SK-N-SH treated with all-trans-retinoic acid at 6 μM for 48 hours (cell line): ENCODE results near the gene PTPRS.

ENCODE experiments used
- ARNTL ChIP-seq: fragments of 450-650 bp; formaldehyde crosslinking; IDR thresholded peaks from 2 replicates; pipeline ENCODE4 v1.5.0; 2020; ENCODE audit warnings: low read depth, mild to moderate bottlenecking, moderate library complexity, borderline replicate concordance
- BACH2 ChIP-seq: fragments of 250-450 bp; sonication (Bioruptor Pico); IDR thresholded peaks from 2 replicates; pipeline ENCODE4 v1.9.0; 2021; ENCODE audit warnings: mild to moderate bottlenecking, borderline replicate concordance
- ESRRG ChIP-seq: fragments of 250-450 bp; sonication (Bioruptor Pico); IDR thresholded peaks from 2 replicates; pipeline ENCODE4 v1.6.1; 2021; ENCODE audit warnings: mild to moderate bottlenecking
- RARB ChIP-seq: fragments of 250-450 bp; sonication (Bioruptor Pico); IDR thresholded peaks from 2 replicates; pipeline ENCODE4 v1.8.0; 2021; ENCODE audit warnings: mild to moderate bottlenecking, moderate library complexity
- TOX ChIP-seq: fragments of 250-450 bp; sonication (Bioruptor Pico); IDR thresholded peaks from 2 replicates; pipeline ENCODE4 v1.8.0; 2021; ENCODE audit warnings: mild to moderate bottlenecking, moderate library complexity, borderline replicate concordance
- ZC3H10 ChIP-seq: fragments of 250-450 bp; sonication (Bioruptor Pico); IDR thresholded peaks from 2 replicates; pipeline ENCODE4 v1.5.1; 2021; ENCODE audit warnings: mild to moderate bottlenecking, moderate library complexity
- ZFP3 ChIP-seq: fragments of 250-450 bp; sonication (Bioruptor Pico); IDR thresholded peaks from 2 replicates; pipeline ENCODE4 v1.5.0; 2020; ENCODE audit warnings: mild to moderate bottlenecking, moderate library complexity
- ZFP30 ChIP-seq: fragments of 450-650 bp; formaldehyde crosslinking; IDR thresholded peaks from 2 replicates; pipeline ENCODE4 v1.5.0; 2022; ENCODE audit warnings: mild to moderate bottlenecking, moderate library complexity
- ZNF70 ChIP-seq: fragments of 450-650 bp; formaldehyde crosslinking; IDR thresholded peaks from 2 replicates; pipeline ENCODE4 v1.5.0; 2020; ENCODE audit warnings: mild to moderate bottlenecking, moderate library complexity
- TF ChIP-seq, protein P1 (sequence below): fragments of 250-450 bp; sonication (Bioruptor Pico); IDR thresholded peaks from 2 replicates; pipeline ENCODE4 v1.8.0; 2020; ENCODE audit warnings: mild to moderate bottlenecking, moderate library complexity, borderline replicate concordance
- TF ChIP-seq, protein P2 (sequence below): fragments of 250-450 bp; sonication (Bioruptor Pico); IDR thresholded peaks from 2 replicates; pipeline ENCODE4 v1.5.1; 2021; ENCODE audit warnings: mild to moderate bottlenecking, moderate library complexity
- TF ChIP-seq, protein P3 (sequence below): fragments of 250-450 bp; sonication (Bioruptor Pico); IDR thresholded peaks from 2 replicates; pipeline ENCODE4 v1.8.0; 2021; ENCODE audit warnings: low read depth, mild to moderate bottlenecking, moderate library complexity, borderline replicate concordance
- TF ChIP-seq, protein P4 (sequence below): fragments of 250-450 bp; sonication (Bioruptor Pico); IDR thresholded peaks from 2 replicates; pipeline ENCODE4 v1.5.1; 2020; ENCODE audit warnings: low read depth, mild to moderate bottlenecking, moderate library complexity

DNA sequence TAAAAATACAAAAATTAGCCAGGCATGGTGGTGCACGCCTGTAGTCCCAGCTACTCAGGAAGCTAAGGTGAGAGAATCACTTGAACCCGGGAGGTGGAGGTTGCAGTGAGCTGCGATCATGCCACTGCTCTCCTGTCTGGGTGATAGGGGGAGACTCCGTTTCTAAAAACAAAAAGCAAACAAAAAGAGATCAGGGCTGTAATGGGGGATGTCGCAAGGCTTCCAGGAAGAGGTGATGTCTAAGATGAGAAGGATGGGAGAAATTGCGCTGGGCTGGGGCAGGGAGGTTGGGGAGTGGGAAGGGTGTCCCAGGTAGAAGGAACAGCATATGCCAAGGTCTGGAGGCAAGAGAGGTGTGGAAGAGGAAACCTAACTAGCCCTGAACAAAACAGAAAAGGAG is 36.1 kb downstream of the PTPRS start:
- TF ChIP-seq ARNTL (no peak), RARB (CRISPR knock-in tag) (no peak), TOX (CRISPR knock-in tag) (no peak), ESRRG (CRISPR knock-in tag) (no peak), ZFP3 (no peak), ZFP30 (no peak), BACH2 (no peak), ZNF70 (no peak), ZC3H10 (CRISPR knock-in tag) (no peak)
- TF ChIP-seq, protein P1, sequence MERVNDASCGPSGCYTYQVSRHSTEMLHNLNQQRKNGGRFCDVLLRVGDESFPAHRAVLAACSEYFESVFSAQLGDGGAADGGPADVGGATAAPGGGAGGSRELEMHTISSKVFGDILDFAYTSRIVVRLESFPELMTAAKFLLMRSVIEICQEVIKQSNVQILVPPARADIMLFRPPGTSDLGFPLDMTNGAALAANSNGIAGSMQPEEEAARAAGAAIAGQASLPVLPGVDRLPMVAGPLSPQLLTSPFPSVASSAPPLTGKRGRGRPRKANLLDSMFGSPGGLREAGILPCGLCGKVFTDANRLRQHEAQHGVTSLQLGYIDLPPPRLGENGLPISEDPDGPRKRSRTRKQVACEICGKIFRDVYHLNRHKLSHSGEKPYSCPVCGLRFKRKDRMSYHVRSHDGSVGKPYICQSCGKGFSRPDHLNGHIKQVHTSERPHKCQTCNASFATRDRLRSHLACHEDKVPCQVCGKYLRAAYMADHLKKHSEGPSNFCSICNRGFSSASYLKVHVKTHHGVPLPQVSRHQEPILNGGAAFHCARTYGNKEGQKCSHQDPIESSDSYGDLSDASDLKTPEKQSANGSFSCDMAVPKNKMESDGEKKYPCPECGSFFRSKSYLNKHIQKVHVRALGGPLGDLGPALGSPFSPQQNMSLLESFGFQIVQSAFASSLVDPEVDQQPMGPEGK (CRISPR knock-in tag) = no peak
- TF ChIP-seq, protein P2, sequence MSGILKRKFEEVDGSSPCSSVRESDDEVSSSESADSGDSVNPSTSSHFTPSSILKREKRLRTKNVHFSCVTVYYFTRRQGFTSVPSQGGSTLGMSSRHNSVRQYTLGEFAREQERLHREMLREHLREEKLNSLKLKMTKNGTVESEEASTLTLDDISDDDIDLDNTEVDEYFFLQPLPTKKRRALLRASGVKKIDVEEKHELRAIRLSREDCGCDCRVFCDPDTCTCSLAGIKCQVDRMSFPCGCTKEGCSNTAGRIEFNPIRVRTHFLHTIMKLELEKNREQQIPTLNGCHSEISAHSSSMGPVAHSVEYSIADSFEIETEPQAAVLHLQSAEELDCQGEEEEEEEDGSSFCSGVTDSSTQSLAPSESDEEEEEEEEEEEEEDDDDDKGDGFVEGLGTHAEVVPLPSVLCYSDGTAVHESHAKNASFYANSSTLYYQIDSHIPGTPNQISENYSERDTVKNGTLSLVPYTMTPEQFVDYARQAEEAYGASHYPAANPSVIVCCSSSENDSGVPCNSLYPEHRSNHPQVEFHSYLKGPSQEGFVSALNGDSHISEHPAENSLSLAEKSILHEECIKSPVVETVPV = no peak
- TF ChIP-seq, protein P3, sequence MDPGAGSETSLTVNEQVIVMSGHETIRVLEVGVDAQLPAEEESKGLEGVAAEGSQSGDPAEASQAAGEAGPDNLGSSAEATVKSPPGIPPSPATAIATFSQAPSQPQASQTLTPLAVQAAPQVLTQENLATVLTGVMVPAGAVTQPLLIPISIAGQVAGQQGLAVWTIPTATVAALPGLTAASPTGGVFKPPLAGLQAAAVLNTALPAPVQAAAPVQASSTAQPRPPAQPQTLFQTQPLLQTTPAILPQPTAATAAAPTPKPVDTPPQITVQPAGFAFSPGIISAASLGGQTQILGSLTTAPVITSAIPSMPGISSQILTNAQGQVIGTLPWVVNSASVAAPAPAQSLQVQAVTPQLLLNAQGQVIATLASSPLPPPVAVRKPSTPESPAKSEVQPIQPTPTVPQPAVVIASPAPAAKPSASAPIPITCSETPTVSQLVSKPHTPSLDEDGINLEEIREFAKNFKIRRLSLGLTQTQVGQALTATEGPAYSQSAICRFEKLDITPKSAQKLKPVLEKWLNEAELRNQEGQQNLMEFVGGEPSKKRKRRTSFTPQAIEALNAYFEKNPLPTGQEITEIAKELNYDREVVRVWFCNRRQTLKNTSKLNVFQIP (CRISPR knock-in tag) = no peak
- TF ChIP-seq, protein P4, sequence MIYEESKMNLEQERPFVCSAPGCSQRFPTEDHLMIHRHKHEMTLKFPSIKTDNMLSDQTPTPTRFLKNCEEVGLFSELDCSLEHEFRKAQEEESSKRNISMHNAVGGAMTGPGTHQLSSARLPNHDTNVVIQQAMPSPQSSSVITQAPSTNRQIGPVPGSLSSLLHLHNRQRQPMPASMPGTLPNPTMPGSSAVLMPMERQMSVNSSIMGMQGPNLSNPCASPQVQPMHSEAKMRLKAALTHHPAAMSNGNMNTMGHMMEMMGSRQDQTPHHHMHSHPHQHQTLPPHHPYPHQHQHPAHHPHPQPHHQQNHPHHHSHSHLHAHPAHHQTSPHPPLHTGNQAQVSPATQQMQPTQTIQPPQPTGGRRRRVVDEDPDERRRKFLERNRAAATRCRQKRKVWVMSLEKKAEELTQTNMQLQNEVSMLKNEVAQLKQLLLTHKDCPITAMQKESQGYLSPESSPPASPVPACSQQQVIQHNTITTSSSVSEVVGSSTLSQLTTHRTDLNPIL (CRISPR knock-in tag) = no peak
